IMR-90 (cell line): ENCODE data around the gene PPP1R13L.
"Not testable (repeated sequence)": the region's sequence is repeated elsewhere in the genome, so short reads cannot be mapped to it uniquely, and the experiment has no call there.

Experiments
- CTCF ChIP-seq: conservative IDR thresholded peaks from 2 replicates; pipeline ENCODE4 v1.5.1; 2012; ENCODE audit warnings: mild to moderate bottlenecking, low read depth, low read length, improper control_type of control experiment
- POLR2A ChIP-seq: IDR thresholded peaks from 2 replicates; pipeline ENCODE4 v1.6.1; 2012; ENCODE audit warnings: mild to moderate bottlenecking, low read depth, low read length

GRCh38 chr19:45429896-45430295 is 25.0 kb upstream of the PPP1R13L start:
- not testable (repeated sequence) for TF ChIP-seq CTCF, POLR2A
